ENCODE results near the gene BCDIN3D. TPM values are rescaled to one million over a fixed set of nuclear protein-coding genes. Genes with fewer than 3 reads are reported as not detected.

Gene BCDIN3D
- total and polyA plus RNA-seq, 2 donors (not counting 3 experiments of a cell fraction or from before 2014, with no cell fraction given): 1.8 to 3.1 TPM

DNA sequence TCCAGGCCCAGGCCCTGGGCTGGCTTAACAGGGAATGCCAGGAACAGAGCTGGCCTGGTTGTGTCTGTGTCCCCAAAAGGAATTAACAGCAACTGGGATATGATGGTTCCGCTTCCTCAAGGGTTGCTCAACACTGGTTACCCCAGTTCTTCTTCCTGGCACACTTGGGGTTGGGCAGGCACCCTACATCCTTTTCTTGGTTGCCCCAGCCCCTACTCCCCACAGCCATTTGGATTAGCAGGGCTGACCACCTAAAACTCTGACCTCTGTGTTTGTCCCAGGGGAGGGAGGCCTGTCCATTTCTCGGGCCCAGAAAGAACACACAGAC lies 45.5 kb downstream of the BCDIN3D start:
- dilution Hi-C loops (cut with MboI; ENCODE audit: extremely low pct_ligation_motif_present, low sequenced_read_pairs): no loop called here
- no peak for FAIRE-seq
- H3K4me1 ChIP-seq (ENCODE audit: control insufficient read depth, extremely low read depth, insufficient read depth, low read length): no peaks in the 10 kb centered on the region
- no peak overlapping the region for H3K4me2 ChIP-seq (ENCODE audit: insufficient read depth, low read length)
- no peak overlapping the region for H3K9ac ChIP-seq (replicated peaks; ENCODE audit: extremely low read depth, insufficient read depth, low read length)
- POLR2A ChIA-PET: no interaction called here
- H3K27me3 ChIP-seq (ENCODE audit: control insufficient read depth in 2 of 2, insufficient read depth in 2 of 2, low read length in 2 of 2): no peaks in the 10 kb centered on the region
- no peak overlapping the region for H3K27ac ChIP-seq (ENCODE audit: insufficient read depth, low read depth, low read length)
- no peak for DNase-seq (ENCODE audit: low read depth, low spot score)
- TF ChIP-seq JUN (IDR thresholded peaks at IDR 0.05; ENCODE audit: borderline replicate concordance, insufficient read depth, insufficient read length, low read depth): no peak
- TF ChIP-seq GATA2 (IDR thresholded peaks at IDR 0.05; ENCODE audit: insufficient read depth, insufficient read length, low read depth, low read length): no peak
- TF ChIP-seq POLR2A (IDR thresholded peaks at IDR 0.05; ENCODE audit: low read depth, low read length): no peak
- TF ChIP-seq MYC (IDR thresholded peaks at IDR 0.05; ENCODE audit: low read depth, low read length): no peak
- TF ChIP-seq, protein P1, sequence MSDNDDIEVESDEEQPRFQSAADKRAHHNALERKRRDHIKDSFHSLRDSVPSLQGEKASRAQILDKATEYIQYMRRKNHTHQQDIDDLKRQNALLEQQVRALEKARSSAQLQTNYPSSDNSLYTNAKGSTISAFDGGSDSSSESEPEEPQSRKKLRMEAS (IDR thresholded peaks at IDR 0.05; ENCODE audit: insufficient read depth, insufficient read length): no peak
- TF ChIP-seq, protein P2, sequence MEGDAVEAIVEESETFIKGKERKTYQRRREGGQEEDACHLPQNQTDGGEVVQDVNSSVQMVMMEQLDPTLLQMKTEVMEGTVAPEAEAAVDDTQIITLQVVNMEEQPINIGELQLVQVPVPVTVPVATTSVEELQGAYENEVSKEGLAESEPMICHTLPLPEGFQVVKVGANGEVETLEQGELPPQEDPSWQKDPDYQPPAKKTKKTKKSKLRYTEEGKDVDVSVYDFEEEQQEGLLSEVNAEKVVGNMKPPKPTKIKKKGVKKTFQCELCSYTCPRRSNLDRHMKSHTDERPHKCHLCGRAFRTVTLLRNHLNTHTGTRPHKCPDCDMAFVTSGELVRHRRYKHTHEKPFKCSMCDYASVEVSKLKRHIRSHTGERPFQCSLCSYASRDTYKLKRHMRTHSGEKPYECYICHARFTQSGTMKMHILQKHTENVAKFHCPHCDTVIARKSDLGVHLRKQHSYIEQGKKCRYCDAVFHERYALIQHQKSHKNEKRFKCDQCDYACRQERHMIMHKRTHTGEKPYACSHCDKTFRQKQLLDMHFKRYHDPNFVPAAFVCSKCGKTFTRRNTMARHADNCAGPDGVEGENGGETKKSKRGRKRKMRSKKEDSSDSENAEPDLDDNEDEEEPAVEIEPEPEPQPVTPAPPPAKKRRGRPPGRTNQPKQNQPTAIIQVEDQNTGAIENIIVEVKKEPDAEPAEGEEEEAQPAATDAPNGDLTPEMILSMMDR (IDR thresholded peaks at IDR 0.05; ENCODE audit: extremely low read depth in 1 of 2, insufficient read depth in 1 of 2, low read depth in 1 of 2, low read length in 2 of 2): no peak
- no peak for TF ChIP-seq EZH2 (IDR thresholded peaks at IDR 0.05; ENCODE audit: borderline replicate concordance, low read depth, low read length, severe bottlenecking)
- no peak for TF ChIP-seq POLR2AphosphoS5 (IDR thresholded peaks at IDR 0.05; ENCODE audit: insufficient read depth, low read depth, low read length)
- no peak for TF ChIP-seq FOS (IDR thresholded peaks at IDR 0.05; ENCODE audit: borderline replicate concordance, insufficient read depth, low read length)
- H4K20me1 ChIP-seq (replicated peaks; ENCODE audit: control insufficient read depth, extremely low read depth, insufficient read depth, low read length): no peaks in the 10 kb centered on the region
- no peak overlapping the region for H3K4me3 ChIP-seq (replicated peaks in 1 of 3; ENCODE audit: insufficient read depth in 1 of 3, low read depth in 1 of 3, low read length in 3 of 3)
- intact Hi-C loops (cut with micrococcal nuclease): no loop called here
- no peaks in the 10 kb centered on the region for H3K9me3 ChIP-seq (replicated peaks; ENCODE audit: control insufficient read depth, insufficient read depth, low read length)
- no peaks in the 10 kb centered on the region for H3K9me1 ChIP-seq (replicated peaks; ENCODE audit: control insufficient read depth, extremely low read depth, insufficient read depth, low read length)
- no peak overlapping the region for H2AFZ ChIP-seq (ENCODE audit: low read depth, low read length)
- CTCF ChIA-PET: interaction anchor here (1.4 to 5.7 kb wide), 2 partner anchors 14 to 42 kb away, joined by 4 to 25 read pairs; no protein-coding TSS in a partner anchor
- H3K36me3 ChIP-seq (ENCODE audit: control insufficient read depth in 2 of 2, extremely low read depth in 1 of 2, insufficient read depth in 2 of 2, low read length in 2 of 2): peaks cover 6 to 51% of the 10 kb centered on the region in 2 experiments
- BruUV-seq (replicated peaks): no TSS peak
- H3K79me2 ChIP-seq (ENCODE audit: control insufficient read depth, insufficient read depth, low read length): no peaks in the 10 kb centered on the region
